GM19035 (cell line): ENCODE measurements around the gene NFIA.

Source experiments
- ATAC-seq: cut with Tn5 transposase; IDR thresholded peaks from one replicate; pipeline ENCODE4 v1.9.1; 2021; ENCODE audit not compliant: unreplicated experiment

Gene NFIA

GRCh38 chr1:61082311-61083012, at the start of gene NFIA:
Gene NFIA, plus strand, starts transcription at chr1:61082561.
- ATAC-seq: no peak

- no peak for ATAC-seq
Observed at GRCh38 chr1:61035880-61036279, 46.5 kb upstream of the NFIA start.

GRCh38 chr1:61042466-61043009, 39.8 kb upstream of the NFIA start:
- no peak for ATAC-seq

DNA sequence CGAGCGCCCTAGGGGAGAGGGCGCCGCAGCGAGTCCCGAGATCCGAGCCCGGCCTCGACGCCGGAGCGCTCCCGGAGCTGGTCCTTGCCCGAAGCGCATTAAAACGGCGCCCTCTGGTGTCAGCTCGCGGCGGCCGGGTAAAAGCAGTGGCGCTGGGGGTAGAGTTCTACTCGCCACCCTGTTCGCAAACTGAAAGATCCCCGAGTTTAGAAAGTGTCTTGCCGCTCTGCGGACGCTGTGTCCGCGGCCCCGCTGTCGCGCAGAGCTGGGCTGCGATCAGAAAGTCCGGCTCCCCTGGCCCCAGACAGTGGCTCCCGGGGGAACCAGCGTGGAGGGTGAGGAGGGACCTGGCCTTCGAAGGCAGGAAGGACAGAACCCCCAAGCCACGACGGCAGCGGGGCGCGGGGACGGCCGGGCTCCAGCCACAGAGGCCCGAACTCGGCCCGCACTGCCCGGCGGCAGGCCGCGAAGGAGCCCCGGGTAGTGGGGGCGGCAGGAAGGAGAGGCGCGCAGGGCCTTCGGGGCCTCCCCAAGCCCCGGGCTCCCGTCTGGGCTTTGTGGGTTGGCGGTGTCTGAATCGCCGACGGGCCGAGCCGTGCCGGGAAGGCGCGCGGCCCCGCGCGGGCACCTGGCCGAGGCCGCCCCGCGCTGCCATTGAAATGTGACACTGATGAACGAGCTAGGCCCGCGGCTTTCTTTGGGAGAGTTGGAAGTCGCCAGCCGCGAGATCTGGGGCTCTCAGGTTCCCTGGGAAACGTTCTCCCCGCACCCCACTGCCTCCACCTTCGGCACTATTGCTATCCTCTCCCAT, 39.1 kb upstream of the NFIA start:
- ATAC-seq: peak; percentile 68

GRCh38 chr1:61046434-61046833, 35.9 kb upstream of the NFIA start:
- ATAC-seq: no peak

DNA sequence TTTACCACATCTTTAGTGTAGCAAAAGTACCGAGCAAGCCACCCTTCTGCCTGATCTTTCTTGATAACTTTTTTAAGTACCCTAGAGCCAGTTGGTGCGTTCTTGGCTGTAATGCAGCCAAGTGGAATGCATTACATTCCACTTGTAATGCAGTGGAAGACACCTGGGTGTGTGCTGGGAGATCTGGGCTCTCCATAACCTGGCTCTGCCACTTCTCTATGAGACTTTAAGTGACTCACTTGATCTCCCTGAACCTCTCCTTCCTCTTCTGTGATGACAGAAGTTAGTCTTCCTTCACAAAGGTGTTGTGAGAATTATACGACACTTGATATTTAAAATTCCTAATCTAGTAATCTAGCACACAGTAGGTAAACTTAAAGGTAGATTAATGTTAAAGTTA, 35.3 kb upstream of the NFIA start:
- no peak for ATAC-seq

DNA sequence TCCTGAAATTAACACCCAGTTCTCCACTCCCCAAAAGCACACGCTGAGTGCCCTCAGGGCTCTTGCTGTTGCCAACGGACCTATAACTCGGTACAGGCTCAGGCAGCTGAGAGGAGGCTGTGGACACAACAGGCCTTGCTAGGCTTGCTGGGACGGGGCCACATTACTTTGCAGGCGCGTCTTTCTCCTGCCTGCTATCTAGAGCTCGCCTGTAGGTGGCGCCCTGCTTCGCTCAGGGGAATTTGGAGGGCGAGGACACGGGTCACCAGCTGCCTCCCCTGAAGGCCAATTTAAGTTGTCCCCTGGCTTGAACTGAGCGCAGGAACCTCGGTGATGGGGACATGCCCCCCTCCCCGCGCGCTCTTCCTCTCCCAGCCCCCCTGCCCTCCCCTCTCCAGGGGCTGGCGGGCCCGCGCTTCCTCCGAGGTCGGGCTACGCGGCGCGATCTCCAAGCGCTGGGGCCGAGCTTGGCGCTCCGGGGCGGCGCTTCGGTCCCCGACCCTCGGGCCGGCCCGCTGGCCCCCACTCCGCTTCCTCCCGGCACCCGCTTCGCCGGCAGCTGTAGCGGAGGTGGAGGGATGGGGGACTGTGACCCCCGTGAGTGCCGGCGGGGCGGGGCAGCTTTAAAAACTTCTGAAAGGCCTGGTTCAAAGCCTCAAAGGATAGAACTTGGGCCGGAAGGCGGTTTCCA, 32.4 kb upstream of the NFIA start:
- ATAC-seq: peak; percentile 74

DNA sequence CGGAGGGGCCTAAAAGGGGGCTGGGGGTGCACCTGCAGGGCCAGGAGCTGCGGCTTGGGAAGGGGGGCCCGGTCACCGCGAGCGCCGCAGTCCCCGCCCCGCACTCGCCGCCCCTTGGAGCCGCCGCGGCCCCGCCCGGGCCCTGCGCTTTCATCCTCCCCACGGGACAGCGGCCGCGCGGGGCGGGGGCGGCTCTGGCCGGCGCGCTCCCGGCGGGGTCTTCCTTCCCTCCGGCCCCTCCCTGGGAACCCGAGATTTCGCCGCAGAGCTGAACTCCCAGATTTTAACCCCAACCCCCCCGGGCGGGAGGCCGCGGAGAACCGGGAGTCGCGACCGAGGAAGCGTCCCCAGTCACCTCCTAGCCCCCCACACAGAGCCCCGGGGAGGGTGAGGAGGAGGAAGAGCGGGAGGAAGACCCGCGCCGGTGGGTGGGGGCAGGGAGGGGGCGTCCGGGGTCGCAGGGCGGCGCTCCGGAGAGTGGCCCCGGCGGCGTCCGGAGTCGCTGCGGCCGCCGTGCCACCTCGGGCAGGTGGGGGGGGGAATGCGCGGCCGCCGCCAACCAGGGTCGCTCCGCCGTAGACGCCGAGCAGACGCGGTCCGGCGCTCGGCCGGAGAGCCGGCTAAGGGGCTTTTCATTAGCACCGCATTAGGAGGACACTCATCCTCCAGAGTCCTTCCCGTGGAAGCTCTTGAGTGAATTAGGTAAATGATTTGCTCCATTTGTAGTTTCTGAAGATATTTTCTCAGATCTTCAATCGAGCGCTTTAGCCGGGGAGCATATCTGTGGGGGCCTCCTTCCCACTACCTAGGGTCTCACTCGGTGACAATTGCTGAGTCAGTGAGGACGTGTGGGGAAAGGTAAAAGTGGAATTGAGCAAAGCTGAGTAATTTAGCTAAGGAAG, 31.6 kb upstream of the NFIA start:
- peak; percentile 17 for ATAC-seq

DNA sequence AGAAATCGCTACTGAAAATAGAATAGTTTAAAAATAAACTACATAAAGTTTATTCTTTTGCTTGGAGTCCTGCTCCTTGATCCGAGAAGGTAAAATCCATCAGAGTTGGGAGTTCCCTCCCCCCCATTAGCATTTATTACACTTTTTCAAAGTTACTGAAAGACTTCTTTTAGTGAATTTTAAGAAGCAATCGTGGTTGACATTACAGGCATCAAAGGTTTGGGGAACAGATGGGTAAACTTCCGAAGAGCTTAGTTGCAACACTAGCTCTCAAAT, 31.0 kb upstream of the NFIA start:
- no peak for ATAC-seq

DNA sequence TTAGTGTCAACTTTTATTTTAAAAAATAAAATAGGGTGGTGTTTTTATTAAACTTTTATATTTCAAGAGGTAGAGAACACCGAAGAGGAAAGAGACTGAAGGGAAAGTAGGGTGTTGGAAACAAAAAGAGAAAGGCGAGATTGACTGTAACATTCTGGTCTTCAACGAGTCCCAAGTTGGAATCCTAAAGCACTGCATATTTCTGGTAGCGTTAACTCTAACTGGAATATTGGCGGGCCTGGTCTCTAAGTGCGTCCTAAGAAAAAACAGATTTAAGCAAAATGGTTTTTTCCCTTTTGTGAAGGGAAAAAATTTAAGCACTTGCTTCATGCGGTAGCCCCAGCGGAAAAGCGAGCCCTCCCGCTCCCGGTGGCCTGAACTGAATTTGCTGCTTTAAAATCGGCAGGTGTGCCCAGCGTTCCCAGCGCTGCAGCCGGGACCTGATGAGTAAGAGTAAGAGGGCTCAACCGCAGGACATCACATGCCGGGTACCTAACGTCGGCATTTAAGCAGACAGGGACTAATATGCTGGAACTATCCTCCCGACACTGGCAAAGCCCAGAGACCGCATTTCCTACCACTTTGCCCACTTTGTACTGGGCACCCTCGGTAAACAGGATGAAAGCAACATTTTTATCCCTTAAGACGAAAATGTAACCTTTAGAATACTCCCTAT, 30.5 kb upstream of the NFIA start:
- ATAC-seq: no peak

DNA sequence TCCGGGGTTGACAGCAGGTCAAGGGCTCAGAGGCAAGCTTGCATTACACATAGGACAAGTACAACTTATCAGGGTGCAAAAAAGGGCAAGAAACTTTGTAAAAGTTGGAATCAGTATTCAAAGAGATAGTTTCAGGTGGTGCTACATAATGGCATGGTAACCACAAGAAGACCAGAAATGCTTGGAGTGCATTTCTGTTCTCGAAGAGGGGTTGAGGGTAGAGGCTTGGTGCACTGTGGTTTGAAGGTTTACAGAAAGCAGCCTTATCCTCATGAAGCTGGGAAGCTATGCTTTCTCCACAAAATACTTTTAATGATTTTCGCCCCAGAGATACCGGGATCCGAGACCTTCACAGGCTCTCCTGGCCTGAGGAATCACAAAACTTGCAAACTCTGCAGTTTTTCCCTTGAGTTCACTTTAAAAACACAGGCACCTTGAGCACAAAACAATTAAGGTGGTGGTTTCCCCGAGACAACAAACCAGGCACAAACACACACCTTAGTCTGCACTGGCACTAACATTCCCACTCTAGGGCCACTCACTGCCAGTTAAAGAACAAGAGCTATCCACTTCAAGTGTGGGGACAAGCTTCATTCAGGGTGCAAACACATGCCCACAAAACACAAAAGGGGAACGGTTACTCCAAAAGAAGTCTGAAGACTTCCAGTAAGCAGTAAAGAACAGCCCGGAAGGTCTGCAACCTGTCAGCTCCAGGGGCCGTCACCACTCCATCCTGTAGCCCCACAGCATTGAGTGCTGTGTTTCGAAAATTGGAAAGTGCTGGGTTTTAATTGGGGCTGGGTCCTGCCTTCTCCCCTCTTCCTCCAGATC, 29.8 kb upstream of the NFIA start:
- no peak for ATAC-seq

GRCh38 chr1:61053226-61053711, 29.1 kb upstream of the NFIA start:
- no peak for ATAC-seq

DNA sequence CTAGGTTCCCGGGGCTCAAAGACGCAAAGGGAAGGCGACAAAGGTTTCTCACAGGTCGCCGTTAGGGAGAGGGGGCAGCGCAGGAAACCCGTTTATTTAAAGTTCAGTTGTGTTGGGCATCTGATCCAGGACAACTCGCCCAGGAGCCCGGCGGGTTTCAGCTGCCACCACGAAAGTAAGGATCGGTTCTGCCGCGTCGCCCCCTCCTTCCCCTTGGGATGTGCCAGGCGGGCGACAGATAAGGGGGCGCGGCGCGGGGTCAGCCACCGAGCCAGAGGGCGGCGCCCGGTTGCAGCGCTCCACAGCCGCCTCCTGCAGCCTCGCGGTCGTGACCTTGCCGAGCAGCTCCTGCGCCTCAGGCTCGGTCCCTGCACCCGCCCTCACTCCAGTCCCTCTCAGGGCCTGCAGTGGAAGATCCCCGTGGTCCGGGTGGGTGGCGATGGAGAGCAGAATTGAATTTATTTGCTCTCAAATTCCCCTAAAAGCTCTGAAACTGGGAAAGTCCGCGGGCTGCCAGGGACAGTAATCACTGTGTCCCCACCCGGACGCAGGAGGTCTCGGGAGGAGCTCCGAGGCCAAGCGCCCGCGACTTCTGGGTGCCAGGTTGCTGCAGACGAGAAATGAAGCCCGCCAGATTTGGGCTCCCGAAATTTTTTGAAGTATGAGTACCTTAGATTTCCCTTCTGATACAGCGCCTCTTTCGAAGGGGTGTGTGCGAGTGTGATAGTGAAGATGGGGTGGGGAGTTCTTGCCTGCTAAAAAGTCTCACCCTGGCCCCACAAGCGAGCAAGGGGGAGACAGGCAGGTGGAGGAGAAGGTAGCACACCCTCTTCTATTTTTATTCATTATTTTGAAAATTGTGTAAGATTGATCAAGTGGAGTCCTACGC, 28.4 kb upstream of the NFIA start:
- no peak for ATAC-seq

- ATAC-seq: no peak
Observed at GRCh38 chr1:61054601-61054993, 27.8 kb upstream of the NFIA start.

DNA sequence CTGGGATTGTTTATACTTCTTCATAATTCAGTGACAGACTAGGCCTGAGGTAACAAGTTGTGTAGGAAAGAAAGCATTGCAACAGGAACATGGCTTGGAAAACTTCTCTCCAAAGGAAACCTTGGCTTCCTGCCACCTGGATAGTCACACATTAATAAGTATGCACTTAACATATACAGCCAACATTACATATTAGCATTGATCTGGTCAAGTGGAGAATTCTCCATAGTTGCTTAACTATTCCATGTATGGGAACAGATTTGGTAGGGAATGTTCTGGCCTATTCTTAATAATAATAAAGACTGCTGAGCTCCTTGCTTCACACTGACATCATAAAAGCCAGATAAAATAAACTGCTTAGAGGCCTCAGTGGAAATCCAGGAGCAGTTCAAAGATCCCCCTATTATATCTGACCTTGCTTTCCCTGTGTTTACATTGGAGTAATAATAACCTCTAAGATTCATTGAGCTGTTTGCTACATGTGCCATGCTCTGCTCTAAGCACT, 27.2 kb upstream of the NFIA start:
- ATAC-seq: no peak

- ATAC-seq: no peak
Observed at GRCh38 chr1:61056196-61056572, 26.2 kb upstream of the NFIA start.

DNA sequence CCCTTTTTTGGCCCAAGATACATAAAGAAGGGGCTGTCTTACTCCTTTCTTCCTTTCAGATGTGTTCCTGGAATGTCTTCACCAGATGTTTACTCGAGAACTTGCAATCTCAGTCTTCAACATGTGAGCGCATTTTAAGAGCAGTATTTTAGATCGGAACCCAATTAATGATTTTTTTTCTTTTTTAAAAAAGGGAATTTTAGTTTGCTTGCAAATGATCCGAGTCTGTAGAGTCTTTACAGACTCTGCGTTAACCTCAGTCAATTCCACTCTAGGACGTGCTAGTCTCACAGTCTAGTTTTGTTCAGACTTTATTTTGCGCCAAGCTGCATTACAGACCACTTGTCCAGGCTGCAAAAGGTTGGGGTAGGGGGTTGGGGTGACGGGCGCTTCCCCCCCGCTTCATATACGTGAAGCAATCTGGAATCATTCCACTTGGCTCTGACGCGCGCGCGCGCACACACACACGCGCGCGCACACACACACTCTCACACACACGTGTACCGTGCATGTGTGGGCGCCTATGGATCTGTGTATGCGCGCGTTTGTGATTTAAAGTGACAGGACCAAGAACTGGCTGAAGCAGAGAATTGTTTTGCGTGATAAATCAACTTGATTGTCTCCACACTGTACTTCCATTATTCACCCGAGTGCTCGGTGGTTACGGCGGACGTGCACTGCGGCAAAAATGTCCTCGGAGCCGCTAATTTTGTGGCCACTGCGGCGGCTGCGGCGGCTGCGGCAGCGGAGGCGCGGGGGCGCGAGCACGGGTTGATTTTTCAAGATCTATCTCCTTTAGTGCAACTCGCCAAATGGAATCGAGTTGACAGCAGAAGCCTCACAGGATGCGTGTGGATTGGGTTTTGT, 25.6 kb upstream of the NFIA start:
- ATAC-seq: no peak
